Measurements from ENCODE around the gene CDC123. TPM values are rescaled to one million over a fixed set of nuclear protein-coding genes. Genes with fewer than 3 reads are reported as not detected.

CDC123 gene
- total and polyA plus RNA-seq, 2 donors (not counting 3 experiments of a cell fraction or from before 2014, with no cell fraction given), result 65.6 to 106 TPM

DNA sequence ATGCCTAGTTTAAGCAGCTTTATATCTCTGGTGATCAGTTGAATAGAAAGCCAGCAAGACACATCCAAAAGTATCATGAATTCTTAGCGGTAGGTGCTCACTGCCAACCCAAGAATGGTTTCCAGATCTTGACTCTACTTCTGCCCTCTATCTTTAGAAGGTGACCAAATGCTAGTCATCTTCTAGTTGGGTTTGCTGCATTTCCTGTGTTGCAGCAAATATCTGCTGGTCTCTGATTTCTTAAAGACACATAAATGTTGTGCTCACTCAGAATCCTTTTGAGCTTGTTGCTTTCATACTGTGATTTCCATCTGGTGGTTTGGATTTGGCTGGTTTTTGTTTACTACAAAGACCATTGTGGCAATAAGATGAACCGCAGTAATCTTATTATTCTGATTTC, 2.2 kb downstream of the CDC123 start:
- Histone ChIP-seq H3K4me3 (replicated peaks in 1 of 3; ENCODE audit: insufficient read depth in 1 of 3, low read depth in 1 of 3, low read length in 3 of 3) (no peak overlapping the region), H3K4me2 (ENCODE audit: insufficient read depth, low read length) (peak overlapping the region; percentile 29), H3K9ac (replicated peaks; ENCODE audit: extremely low read depth, insufficient read depth, low read length) (no peak overlapping the region), H3K4me1 (ENCODE audit: control insufficient read depth, extremely low read depth, insufficient read depth, low read length) (peaks cover 12% of the 10 kb centered on the region), H3K79me2 (ENCODE audit: control insufficient read depth, insufficient read depth, low read length) (peaks cover 87% of the 10 kb centered on the region), H3K36me3 (ENCODE audit: control insufficient read depth in 2 of 2, extremely low read depth in 1 of 2, insufficient read depth in 2 of 2, low read length in 2 of 2) (peaks cover 3 to 14% of the 10 kb centered on the region in 2 experiments), H3K27me3 (ENCODE audit: control insufficient read depth in 2 of 2, insufficient read depth in 2 of 2, low read length in 2 of 2) (no peaks in the 10 kb centered on the region), H3K9me1 (replicated peaks; ENCODE audit: control insufficient read depth, extremely low read depth, insufficient read depth, low read length) (no peaks in the 10 kb centered on the region), H3K27ac (ENCODE audit: insufficient read depth, low read depth, low read length) (no peak overlapping the region), H2AFZ (ENCODE audit: low read depth, low read length) (no peak overlapping the region), H3K9me3 (replicated peaks; ENCODE audit: control insufficient read depth, insufficient read depth, low read length) (no peaks in the 10 kb centered on the region), H4K20me1 (replicated peaks; ENCODE audit: control insufficient read depth, extremely low read depth, insufficient read depth, low read length) (no peaks in the 10 kb centered on the region)
- no peak for DNase-seq (ENCODE audit: low read depth, low spot score)
- ChIA-PET POLR2A (no interaction called here), CTCF (interaction anchor here (1.6 to 1.7 kb wide), 2 partner anchors 16 to 30 kb away, joined by 3 to 8 read pairs; no protein-coding TSS in a partner anchor)
- no peak for FAIRE-seq
- intact Hi-C loops (cut with micrococcal nuclease) (loop anchor here (10.0 kb wide), 1 partner anchor 403 kb away; no protein-coding TSS in a partner anchor), dilution Hi-C loops (cut with MboI; ENCODE audit: extremely low pct_ligation_motif_present, low sequenced_read_pairs) (no loop called here)
- no peak for TF ChIP-seq JUN (IDR thresholded peaks at IDR 0.05; ENCODE audit: borderline replicate concordance, insufficient read depth, insufficient read length, low read depth)
- TF ChIP-seq GATA2 (IDR thresholded peaks at IDR 0.05; ENCODE audit: insufficient read depth, insufficient read length, low read depth, low read length), result no peak
- no peak for TF ChIP-seq MYC (IDR thresholded peaks at IDR 0.05; ENCODE audit: low read depth, low read length)
- TF ChIP-seq, protein P1, sequence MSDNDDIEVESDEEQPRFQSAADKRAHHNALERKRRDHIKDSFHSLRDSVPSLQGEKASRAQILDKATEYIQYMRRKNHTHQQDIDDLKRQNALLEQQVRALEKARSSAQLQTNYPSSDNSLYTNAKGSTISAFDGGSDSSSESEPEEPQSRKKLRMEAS (IDR thresholded peaks at IDR 0.05; ENCODE audit: insufficient read depth, insufficient read length), result no peak
- no peak for TF ChIP-seq POLR2AphosphoS5 (IDR thresholded peaks at IDR 0.05; ENCODE audit: insufficient read depth, low read depth, low read length)
- TF ChIP-seq EZH2 (IDR thresholded peaks at IDR 0.05; ENCODE audit: borderline replicate concordance, low read depth, low read length, severe bottlenecking), result no peak
- TF ChIP-seq, protein P2, sequence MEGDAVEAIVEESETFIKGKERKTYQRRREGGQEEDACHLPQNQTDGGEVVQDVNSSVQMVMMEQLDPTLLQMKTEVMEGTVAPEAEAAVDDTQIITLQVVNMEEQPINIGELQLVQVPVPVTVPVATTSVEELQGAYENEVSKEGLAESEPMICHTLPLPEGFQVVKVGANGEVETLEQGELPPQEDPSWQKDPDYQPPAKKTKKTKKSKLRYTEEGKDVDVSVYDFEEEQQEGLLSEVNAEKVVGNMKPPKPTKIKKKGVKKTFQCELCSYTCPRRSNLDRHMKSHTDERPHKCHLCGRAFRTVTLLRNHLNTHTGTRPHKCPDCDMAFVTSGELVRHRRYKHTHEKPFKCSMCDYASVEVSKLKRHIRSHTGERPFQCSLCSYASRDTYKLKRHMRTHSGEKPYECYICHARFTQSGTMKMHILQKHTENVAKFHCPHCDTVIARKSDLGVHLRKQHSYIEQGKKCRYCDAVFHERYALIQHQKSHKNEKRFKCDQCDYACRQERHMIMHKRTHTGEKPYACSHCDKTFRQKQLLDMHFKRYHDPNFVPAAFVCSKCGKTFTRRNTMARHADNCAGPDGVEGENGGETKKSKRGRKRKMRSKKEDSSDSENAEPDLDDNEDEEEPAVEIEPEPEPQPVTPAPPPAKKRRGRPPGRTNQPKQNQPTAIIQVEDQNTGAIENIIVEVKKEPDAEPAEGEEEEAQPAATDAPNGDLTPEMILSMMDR (IDR thresholded peaks at IDR 0.05; ENCODE audit: extremely low read depth in 1 of 2, insufficient read depth in 1 of 2, low read depth in 1 of 2, low read length in 2 of 2), result no peak
- no peak for TF ChIP-seq FOS (IDR thresholded peaks at IDR 0.05; ENCODE audit: borderline replicate concordance, insufficient read depth, low read length)
- no peak for TF ChIP-seq POLR2A (IDR thresholded peaks at IDR 0.05; ENCODE audit: low read depth, low read length)
- no TSS peak for BruUV-seq (replicated peaks)

All from endothelial cell of umbilical vein (primary cell).